ENCODE data around the gene IGSF21.

The IGSF21 gene

DNA sequence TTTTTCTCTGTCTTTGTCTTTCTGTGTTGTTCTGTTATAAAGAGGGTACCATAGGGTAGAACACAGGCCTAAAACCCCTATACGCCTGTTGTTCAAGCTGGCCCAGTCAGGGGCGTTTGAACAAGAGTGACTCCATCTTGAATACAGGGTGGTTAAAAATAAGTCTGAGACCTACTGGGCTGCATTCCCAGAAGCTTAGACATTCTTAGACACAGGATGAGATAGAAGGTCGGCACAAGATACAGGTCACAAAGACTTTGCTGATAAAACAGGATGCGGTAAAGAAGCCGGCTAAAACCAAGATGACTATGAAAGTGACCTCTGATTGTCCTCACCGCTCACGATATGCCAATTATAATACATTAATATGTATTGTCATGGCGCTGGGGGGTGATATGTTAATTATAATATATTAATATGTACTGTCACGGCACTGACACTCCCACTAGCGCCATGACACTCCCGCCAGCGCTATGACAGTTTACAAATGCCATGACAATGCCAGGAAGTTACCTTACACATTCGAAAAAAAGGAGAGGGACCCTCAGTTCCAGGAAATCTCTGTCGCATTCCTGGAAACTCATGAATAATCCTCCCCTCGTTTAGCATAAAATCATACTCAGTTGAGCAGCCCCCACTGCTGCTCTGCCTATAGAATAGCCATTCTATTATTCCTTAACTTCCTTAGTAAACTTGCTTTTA lies 314.6 kb downstream of the IGSF21 start:
- no peak for DNase-seq (ENCODE audit: low read depth)

GRCh38 chr1:18422954-18423353 lies 315.4 kb downstream of the IGSF21 start:
- no peak for DNase-seq (ENCODE audit: low read depth)

GRCh38 chr1:18426580-18426979 lies 319.0 kb downstream of the IGSF21 start:
- DNase-seq (ENCODE audit: low read depth), result no peak
